ENCODE results near the gene ROPN1L. TPM values are rescaled to one million over a fixed set of nuclear protein-coding genes. Genes with fewer than 3 reads are reported as not detected.

ROPN1L gene
- total RNA-seq, 1 experiment from 2014 or later: 0.24 TPM

GRCh38 chr5:10482791-10483530, 41.3 kb downstream of the ROPN1L start:
- CTCF ChIA-PET: no interaction called here
- DNase-seq (ENCODE audit: low spot score): no peak
- BruUV-seq (replicated peaks): no TSS peak
- Histone ChIP-seq H3K9me3 (ENCODE audit: low read depth, low read length, poor library complexity, severe bottlenecking) (no peaks in the 10 kb centered on the region), H3K36me3 (ENCODE audit: insufficient read depth, low read length, poor library complexity, severe bottlenecking) (no peaks in the 10 kb centered on the region), H3K4me3 (ENCODE audit: low read depth, low read length, poor library complexity, severe bottlenecking) (no peak overlapping the region), H3K27me3 (replicated peaks; ENCODE audit: insufficient read depth, low read depth, low read length, poor library complexity) (peaks cover under 1% of the 10 kb centered on the region), H3K4me1 (ENCODE audit: insufficient read depth, low read length, poor library complexity, severe bottlenecking) (no peaks in the 10 kb centered on the region), H3K27ac (ENCODE audit: low read depth, low read length, poor library complexity, severe bottlenecking) (no peak overlapping the region)
- POLR2A ChIA-PET (ENCODE audit: low non-redundant PET): no interaction called here
- intact Hi-C loops (cut with micrococcal nuclease; ENCODE audit: unreplicated experiment): no loop called here
- TF ChIP-seq EZH2 (IDR thresholded peaks at IDR 0.05; ENCODE audit: borderline replicate concordance, low read depth, low read length, poor library complexity, severe bottlenecking): no peak

DNA sequence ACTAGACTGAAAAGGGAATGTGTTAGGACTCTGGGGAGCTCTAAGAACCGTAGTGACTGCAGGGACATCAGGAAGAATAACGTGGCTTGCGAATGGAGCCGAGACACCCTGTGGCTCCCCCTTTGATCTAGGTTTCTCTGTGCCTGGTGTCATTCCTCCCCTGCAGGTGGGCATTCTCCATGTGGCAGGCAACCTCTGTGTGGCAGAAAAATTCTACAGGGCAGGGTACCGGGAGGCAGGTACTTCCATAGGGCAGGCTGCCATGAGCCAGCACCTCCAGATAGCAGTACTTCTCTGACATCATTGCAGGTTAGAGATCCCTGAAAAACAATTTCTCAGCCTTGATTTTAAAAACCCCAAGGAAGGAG, 43.1 kb downstream of the ROPN1L start:
- H3K9me3 ChIP-seq (ENCODE audit: low read depth, low read length, poor library complexity, severe bottlenecking): no peaks in the 10 kb centered on the region
- ChIA-PET POLR2A (ENCODE audit: low non-redundant PET) (no interaction called here), CTCF (no interaction called here)
- H3K4me3 ChIP-seq (ENCODE audit: low read depth, low read length, poor library complexity, severe bottlenecking): no peak overlapping the region
- no peaks in the 10 kb centered on the region for H3K36me3 ChIP-seq (ENCODE audit: insufficient read depth, low read length, poor library complexity, severe bottlenecking)
- no peak overlapping the region for H3K27ac ChIP-seq (ENCODE audit: low read depth, low read length, poor library complexity, severe bottlenecking)
- BruUV-seq (replicated peaks): no TSS peak
- TF ChIP-seq EZH2 (IDR thresholded peaks at IDR 0.05; ENCODE audit: borderline replicate concordance, low read depth, low read length, poor library complexity, severe bottlenecking) (no peak), CTCF (conservative IDR thresholded peaks at IDR 0.05; ENCODE audit: low read depth, low read length) (no peak)
- no peaks in the 10 kb centered on the region for H3K4me1 ChIP-seq (ENCODE audit: insufficient read depth, low read length, poor library complexity, severe bottlenecking)
- peaks cover 18% of the 10 kb centered on the region for H3K27me3 ChIP-seq (replicated peaks; ENCODE audit: insufficient read depth, low read depth, low read length, poor library complexity)
- no peak for DNase-seq (ENCODE audit: low spot score)
- intact Hi-C loops (cut with micrococcal nuclease; ENCODE audit: unreplicated experiment): no loop called here

- intact Hi-C loops (cut with micrococcal nuclease; ENCODE audit: unreplicated experiment): no loop called here
- H3K9me3 ChIP-seq (ENCODE audit: low read depth, low read length, poor library complexity, severe bottlenecking): no peaks in the 10 kb centered on the region
- peak; percentile 41 for DNase-seq (ENCODE audit: low spot score)
- no peaks in the 10 kb centered on the region for H3K36me3 ChIP-seq (ENCODE audit: insufficient read depth, low read length, poor library complexity, severe bottlenecking)
- TF ChIP-seq EZH2 (IDR thresholded peaks at IDR 0.05; ENCODE audit: borderline replicate concordance, low read depth, low read length, poor library complexity, severe bottlenecking): no peak
- POLR2A ChIA-PET (ENCODE audit: low non-redundant PET): no interaction called here
- no peak overlapping the region for H3K27ac ChIP-seq (ENCODE audit: low read depth, low read length, poor library complexity, severe bottlenecking)
- CTCF ChIA-PET: no interaction called here
- peaks cover 23% of the 10 kb centered on the region for H3K27me3 ChIP-seq (replicated peaks; ENCODE audit: insufficient read depth, low read depth, low read length, poor library complexity)
- H3K4me3 ChIP-seq (ENCODE audit: low read depth, low read length, poor library complexity, severe bottlenecking): no peak overlapping the region
- H3K4me1 ChIP-seq (ENCODE audit: insufficient read depth, low read length, poor library complexity, severe bottlenecking): no peaks in the 10 kb centered on the region
- no TSS peak for BruUV-seq (replicated peaks)
Measured at GRCh38 chr5:10485142-10485795, 43.6 kb downstream of the ROPN1L start.

GRCh38 chr5:10485897-10486296, 44.2 kb downstream of the ROPN1L start:
- no peak for DNase-seq (ENCODE audit: low spot score)
- BruUV-seq (replicated peaks): no TSS peak
- ChIA-PET CTCF (no interaction called here), POLR2A (ENCODE audit: low non-redundant PET) (no interaction called here)
- Histone ChIP-seq H3K4me1 (ENCODE audit: insufficient read depth, low read length, poor library complexity, severe bottlenecking) (no peaks in the 10 kb centered on the region), H3K36me3 (ENCODE audit: insufficient read depth, low read length, poor library complexity, severe bottlenecking) (no peaks in the 10 kb centered on the region), H3K27ac (ENCODE audit: low read depth, low read length, poor library complexity, severe bottlenecking) (no peak overlapping the region), H3K9me3 (ENCODE audit: low read depth, low read length, poor library complexity, severe bottlenecking) (no peaks in the 10 kb centered on the region), H3K4me3 (ENCODE audit: low read depth, low read length, poor library complexity, severe bottlenecking) (no peak overlapping the region), H3K27me3 (replicated peaks; ENCODE audit: insufficient read depth, low read depth, low read length, poor library complexity) (peaks cover 24% of the 10 kb centered on the region)
- intact Hi-C loops (cut with micrococcal nuclease; ENCODE audit: unreplicated experiment): no loop called here
- TF ChIP-seq CTCF (conservative IDR thresholded peaks at IDR 0.05; ENCODE audit: low read depth, low read length) (no peak), EZH2 (IDR thresholded peaks at IDR 0.05; ENCODE audit: borderline replicate concordance, low read depth, low read length, poor library complexity, severe bottlenecking) (no peak)

All from A673 (cell line).